ENCODE measurements around the gene KCNA4. TPM values are rescaled to one million over a fixed set of nuclear protein-coding genes. Genes with fewer than 3 reads are reported as not detected.
"Not testable (repeated sequence)": the region's sequence is repeated elsewhere in the genome, so short reads cannot be mapped to it uniquely, and the experiment has no call there.

Gene KCNA4
- total RNA-seq, 1 experiment from 2014 or later = not detected

- DNase-seq (ENCODE audit: low spot score) = no peak
These were observed 15.7 kb downstream of the KCNA4 start for GRCh38 chr11:30000986-30001750.

- no peak for DNase-seq (ENCODE audit: low spot score)
These were observed 20.8 kb downstream of the KCNA4 start for GRCh38 chr11:29996016-29996415.

- DNase-seq (ENCODE audit: low spot score) = no peak
These were observed 27.5 kb downstream of the KCNA4 start for GRCh38 chr11:29989174-29989970.

GRCh38 chr11:29985248-29985647 is 31.6 kb downstream of the KCNA4 start:
- no peak for DNase-seq (ENCODE audit: low spot score)

- DNase-seq (ENCODE audit: low spot score) = no peak
These were observed 32.3 kb downstream of the KCNA4 start for GRCh38 chr11:29984544-29984943.

GRCh38 chr11:29978549-29978948 is 38.3 kb downstream of the KCNA4 start:
- DNase-seq (ENCODE audit: low spot score) = no peak

- not testable (repeated sequence) for DNase-seq (ENCODE audit: low spot score)
These were observed 41.2 kb downstream of the KCNA4 start for GRCh38 chr11:29975580-29975979.

- no peak for DNase-seq (ENCODE audit: low spot score)
These were observed 53.0 kb downstream of the KCNA4 start for GRCh38 chr11:29963796-29964195.

GRCh38 chr11:29963036-29963435 is 53.8 kb downstream of the KCNA4 start:
- DNase-seq (ENCODE audit: low spot score) = no peak

GRCh38 chr11:29962243-29962642 is 54.6 kb downstream of the KCNA4 start:
- no peak for DNase-seq (ENCODE audit: low spot score)

Other genes starting within 250 kb of the KCNA4 start
- gene FSHB, start 214.0 kb upstream of the KCNA4 start, total RNA-seq (2014; rRNA removed; shearing (Covaris generic)) = not detected in 2 replicates